SK-MEL-5 (cell line): ENCODE data around the gene RMDN3. TPM values are rescaled to one million over a fixed set of nuclear protein-coding genes. Genes with fewer than 3 reads are reported as not detected.

Experiments used
- DNase-seq: peaks from one replicate; pipeline ENCODE4 v3.0.0-alpha.2; 2016; ENCODE audit warnings: low read depth, low spot score
- in situ Hi-C: cut with HindIII; loops from 2 replicates; pipeline ENCODE4 v1.10.0; 2016; ENCODE audit warnings: low sequenced_read_pairs, high pct_unique_total_duplicates, low pct_unique_long_range_greater_than_20kb
- total RNA-seq: library from RNA; depleted of rRNA; stranded (reverse); fragments of >200 nt; shearing (Covaris generic); gene quantifications from 2 replicates; pipeline ENCODE4 v1.2.3, GENCODE V29; 2014

The RMDN3 gene
- total RNA-seq, 1 experiment from 2014 or later, result 31.3 TPM

- no peak for DNase-seq
- in situ Hi-C loops, result no loop called here
Observed at GRCh38 chr15:40762919-40763800, 8.1 kb upstream of the RMDN3 start.

- in situ Hi-C loops, result no loop called here
- DNase-seq, result no peak
Observed at GRCh38 chr15:40759961-40760360, 4.9 kb upstream of the RMDN3 start.

- no peak for DNase-seq
- in situ Hi-C loops, result no loop called here
Observed at GRCh38 chr15:40756938-40757337, 1.9 kb upstream of the RMDN3 start.

GRCh38 chr15:40755812-40756208, 756 bp upstream of the RMDN3 start:
- DNase-seq, result no peak
- in situ Hi-C loops, result no loop called here

- in situ Hi-C loops, result no loop called here
- peak; percentile 28 for DNase-seq
Observed at GRCh38 chr15:40754574-40754882, 526 bp downstream of the RMDN3 start.

GRCh38 chr15:40751745-40752144, 3.3 kb downstream of the RMDN3 start:
- in situ Hi-C loops, result no loop called here
- no peak for DNase-seq

- in situ Hi-C loops, result no loop called here
- no peak for DNase-seq
Observed at GRCh38 chr15:40750885-40751284, 4.2 kb downstream of the RMDN3 start.

GRCh38 chr15:40749151-40749630, 5.9 kb downstream of the RMDN3 start:
- DNase-seq, result no peak
- in situ Hi-C loops, result no loop called here

- in situ Hi-C loops, result no loop called here
- DNase-seq, result peak; percentile 63
Observed at GRCh38 chr15:40747685-40748631, 7.1 kb downstream of the RMDN3 start.

GRCh38 chr15:40746916-40747418, 8.1 kb downstream of the RMDN3 start:
- no peak for DNase-seq
- in situ Hi-C loops, result no loop called here

GRCh38 chr15:40744815-40745152, 10.3 kb downstream of the RMDN3 start:
- no peak for DNase-seq
- in situ Hi-C loops, result no loop called here

- in situ Hi-C loops, result no loop called here
- DNase-seq, result no peak
Observed at GRCh38 chr15:40743921-40744814, 10.9 kb downstream of the RMDN3 start.

- in situ Hi-C loops, result no loop called here
Observed at GRCh38 chr15:40743485-40743901, 11.6 kb downstream of the RMDN3 start.

GRCh38 chr15:40739854-40740253, 15.2 kb downstream of the RMDN3 start:
- in situ Hi-C loops, result no loop called here
- no peak for DNase-seq

More at GRCh38 chr15:40743485-40743901, 11.6 kb downstream of the RMDN3 start:
- no peak for DNase-seq

- in situ Hi-C loops, result no loop called here
- DNase-seq, result no peak
Observed at GRCh38 chr15:40739047-40739446, 16.0 kb downstream of the RMDN3 start.

GRCh38 chr15:40737048-40737447, 18.0 kb downstream of the RMDN3 start:
- DNase-seq, result no peak
- in situ Hi-C loops, result no loop called here

GRCh38 chr15:40736575-40736974, 18.5 kb downstream of the RMDN3 start:
- DNase-seq, result no peak
- in situ Hi-C loops, result no loop called here
